H1 (cell line): ENCODE measurements around the gene KLHDC8A. TPM values are rescaled to one million over a fixed set of nuclear protein-coding genes. Genes with fewer than 3 reads are reported as not detected.

Experiments
- CTCF ChIA-PET: fragments of 300-600 bp; sonication (Branson Sonifier 250); formaldehyde crosslinking; loops from one replicate; lab custom pipeline; 2021; ENCODE audit not compliant: partially characterized antibody; lab: Charles Lee
- POLR2A ChIA-PET: fragments of 300-600 bp; sonication (Branson Sonifier 250); formaldehyde crosslinking; loops from one replicate; lab custom pipeline; 2021; ENCODE audit warnings: inconsistent platforms; ENCODE audit not compliant: partially characterized antibody; lab: Charles Lee
- DNase-seq, 2 experiments: peaks; one replicate each; pipeline versions ENCODE4 v3.0.0 to v3.0.0-alpha.2; 2010 to 2022; ENCODE audit warnings: low spot score in 2 of 2, low read depth in 1 of 2, mixed read lengths in 1 of 2
- FAIRE-seq: peaks from 2 replicates; lab custom pipeline; 2011; peaks lifted over from hg19 to GRCh38; lab: Jason Lieb, UNC
- H2AFZ ChIP-seq: 2 replicates; pipeline ENCODE4 v1.8.1; 2012; ENCODE audit warnings: low read length, inconsistent platforms
- H2AK5ac ChIP-seq: 2 replicates; pipeline ENCODE4 v1.6.1; 2013; ENCODE audit warnings: low read depth, low read length
- H2BK120ac ChIP-seq: replicated peaks from 2 replicates; pipeline ENCODE3; 2013; ENCODE audit warnings: low read depth, low read length, inconsistent platforms
- H2BK12ac ChIP-seq: 2 replicates; pipeline ENCODE4 v1.6.1; 2013; ENCODE audit warnings: low read depth, low read length
- H2BK15ac ChIP-seq: 2 replicates; pipeline ENCODE4 v1.6.1; 2013; ENCODE audit warnings: low read length
- H2BK20ac ChIP-seq: 2 replicates; pipeline ENCODE4 v1.6.1; 2013; ENCODE audit warnings: low read length
- H2BK5ac ChIP-seq: 2 replicates; pipeline ENCODE4 v1.6.1; 2013; ENCODE audit warnings: low read depth, low read length
- H3K14ac ChIP-seq: 2 replicates; pipeline ENCODE4 v1.6.1; 2013; ENCODE audit warnings: inconsistent platforms; ENCODE audit not compliant: insufficient read length
- H3K18ac ChIP-seq: 2 replicates; pipeline ENCODE4 v1.6.1; 2013; ENCODE audit warnings: low read length; ENCODE audit errors: extremely low read depth
- H3K23ac ChIP-seq: 2 replicates; pipeline ENCODE4 v1.6.1; 2013; ENCODE audit warnings: inconsistent platforms; ENCODE audit not compliant: insufficient read length
- H3K23me2 ChIP-seq: 2 replicates; pipeline ENCODE4 v1.6.1; 2013; ENCODE audit warnings: low read depth, low read length
- H3K27ac ChIP-seq: 2 replicates; pipeline ENCODE4 v1.6.1; 2011; ENCODE audit warnings: low read depth, low read length, inconsistent platforms
- H3K27me3 ChIP-seq, 4 experiments: replicated peaks in 1 of 4; 1 replicate in 1 of 4; 2 replicates in 3 of 4; pipeline versions ENCODE4 v1.6.1 to v1.8.1; 2011 to 2013; ENCODE audit warnings: low read length in 3 of 4, mild to moderate bottlenecking in 3 of 4, inconsistent platforms in 2 of 4, mixed read lengths in 2 of 4, moderate library complexity in 1 of 4; ENCODE audit not compliant: control insufficient read depth in 3 of 4, insufficient read depth in 3 of 4; ENCODE audit errors: extremely low read depth in 1 of 4
- H3K36me3 ChIP-seq, 4 experiments: 2 replicates each; pipeline versions ENCODE4 v1.6.1 to v1.8.1; 2011 to 2013; ENCODE audit warnings: mild to moderate bottlenecking in 4 of 4, low read length in 3 of 4, moderate library complexity in 2 of 4, control low read depth in 1 of 4, inconsistent platforms in 1 of 4; ENCODE audit not compliant: insufficient read depth in 4 of 4, control insufficient read depth in 2 of 4
- H3K4ac ChIP-seq: replicated peaks from 2 replicates; pipeline ENCODE3; 2013; ENCODE audit warnings: low read length, low read depth, mixed read lengths, inconsistent platforms; ENCODE audit not compliant: insufficient read length
- H3K4me1 ChIP-seq, 4 experiments: replicated peaks in 1 of 4; 1 replicate in 1 of 4; 2 replicates in 3 of 4; pipeline versions ENCODE4 v1.6.1 to v1.8.1; 2011 to 2013; ENCODE audit warnings: low read length in 3 of 4, inconsistent platforms in 2 of 4, mixed read lengths in 1 of 4; ENCODE audit not compliant: insufficient read depth in 4 of 4, control insufficient read depth in 3 of 4
- H3K4me2 ChIP-seq, 2 experiments: 2 replicates each; pipeline versions ENCODE4 v1.6.1 to v1.8.1; 2011 to 2013; ENCODE audit warnings: low read depth in 2 of 2, low read length in 2 of 2, control low read depth in 1 of 2, inconsistent platforms in 1 of 2, mild to moderate bottlenecking in 1 of 2; ENCODE audit not compliant: insufficient read depth in 1 of 2
- H3K4me3 ChIP-seq, 4 experiments: fragments of 200-600, 300-600 bp in 1 of 4; sonication (generic), shearing (Covaris generic), sonication (Bioruptor Twin) in 1 of 4; 2 replicates each; pipeline versions ENCODE4 v1.5.1 to v1.8.1; 2011 to 2016; ENCODE audit warnings: low read length in 4 of 4, low read depth in 3 of 4, control low read depth in 2 of 4, inconsistent platforms in 2 of 4, mild to moderate bottlenecking in 2 of 4, mixed read lengths in 1 of 4, moderate library complexity in 1 of 4; ENCODE audit not compliant: insufficient read depth in 2 of 4; ENCODE audit errors: extremely low read depth in 1 of 4
- H3K56ac ChIP-seq: replicated peaks from 2 replicates; pipeline ENCODE3; 2013; ENCODE audit warnings: low read depth, mild to moderate bottlenecking, mixed read lengths, low read length, inconsistent platforms; ENCODE audit not compliant: insufficient read length
- H3K79me1 ChIP-seq: 2 replicates; pipeline ENCODE4 v1.6.1; 2013; ENCODE audit warnings: low read depth, low read length, control low read depth
- H3K79me2 ChIP-seq, 2 experiments: 2 replicates each; pipeline versions ENCODE4 v1.6.1 to v1.8.1; 2012 to 2013; ENCODE audit warnings: low read length in 2 of 2, mild to moderate bottlenecking in 2 of 2, inconsistent platforms in 1 of 2; ENCODE audit not compliant: insufficient read depth in 2 of 2, control insufficient read depth in 1 of 2
- H3K9ac ChIP-seq, 4 experiments: replicated peaks in 1 of 4; 1 replicate in 1 of 4; 2 replicates in 3 of 4; pipeline versions ENCODE4 v1.6.1 to v1.8.1; 2011 to 2013; ENCODE audit warnings: low read depth in 3 of 4, low read length in 3 of 4, control low read depth in 2 of 4, mild to moderate bottlenecking in 2 of 4, moderate library complexity in 2 of 4, inconsistent platforms in 1 of 4; ENCODE audit errors: extremely low read depth in 1 of 4
- H3K9me3 ChIP-seq, 2 experiments: 2 replicates each; pipeline versions ENCODE4 v1.6.1 to v1.8.1; 2012 to 2013; ENCODE audit warnings: mild to moderate bottlenecking in 2 of 2, moderate library complexity in 2 of 2, control low read depth in 1 of 2, inconsistent platforms in 1 of 2, low read depth in 1 of 2, low read length in 1 of 2, mixed read lengths in 1 of 2; ENCODE audit not compliant: insufficient read depth in 2 of 2
- H4K20me1 ChIP-seq, 2 experiments: replicated peaks in 1 of 2; 2 replicates each; pipeline versions ENCODE3 to v1.8.1; 2011 to 2013; ENCODE audit warnings: inconsistent platforms in 2 of 2, low read length in 2 of 2, mild to moderate bottlenecking in 1 of 2; ENCODE audit not compliant: insufficient read depth in 2 of 2, control insufficient read depth in 1 of 2
- H4K5ac ChIP-seq: 2 replicates; pipeline ENCODE4 v1.6.1; 2013; ENCODE audit warnings: low read length, low read depth, mixed read lengths, inconsistent platforms; ENCODE audit not compliant: insufficient read length
- H4K8ac ChIP-seq: 2 replicates; pipeline ENCODE4 v1.8.0; 2013; ENCODE audit warnings: mild to moderate bottlenecking, moderate library complexity, low read length, inconsistent platforms; ENCODE audit not compliant: insufficient read depth; ENCODE audit errors: extremely low read depth
- H4K91ac ChIP-seq: replicated peaks from 2 replicates; pipeline ENCODE3; 2013; ENCODE audit warnings: low read length, mixed read lengths, inconsistent platforms; ENCODE audit not compliant: insufficient read length
- ASH2L ChIP-seq: fragments of 200-600, 300-600 bp; sonication (generic); IDR thresholded peaks from one replicate; pipeline ENCODE4 v1.7.1; 2017; ENCODE audit warnings: low read length
- CTCF ChIP-seq, 3 experiments: IDR thresholded peaks; 1 replicate in 2 of 3; 2 replicates in 1 of 3; pipeline versions ENCODE4 v1.5.1 to v1.6.1; 2011; ENCODE audit warnings: low read length in 3 of 3, mild to moderate bottlenecking in 3 of 3, inconsistent platforms in 2 of 3, low read depth in 1 of 3, moderate library complexity in 1 of 3; ENCODE audit not compliant: insufficient read depth in 1 of 3; ENCODE audit errors: control extremely low read depth in 1 of 3
- JUN ChIP-seq: IDR thresholded peaks from 2 replicates; pipeline ENCODE4 v1.6.1; 2011; ENCODE audit warnings: low read depth, mild to moderate bottlenecking, improper control_type of control experiment, low read length
- JUND ChIP-seq: IDR thresholded peaks from 2 replicates; pipeline ENCODE4 v1.6.1; 2011; ENCODE audit warnings: mild to moderate bottlenecking, improper control_type of control experiment, low read length
- SIN3A ChIP-seq, 2 experiments: IDR thresholded peaks in 1 of 2; conservative IDR thresholded peaks in 1 of 2; 2 replicates each; pipeline ENCODE4 v1.6.1; 2011 to 2012; ENCODE audit warnings: low read length in 2 of 2, improper control_type of control experiment in 1 of 2, low read depth in 1 of 2, mild to moderate bottlenecking in 1 of 2
- WGBS, 2 experiments: shearing (Covaris generic) in 1 of 2; methylation state at CpG; one replicate each; pipeline versions ENCODE4 v1.1.6 to v1.1.7; 2013 to 2015; ENCODE audit warnings: low lambda C conversion rate in 2 of 2, mixed read lengths in 2 of 2, inconsistent platforms in 1 of 2, low coverage in 1 of 2, missing lambda C conversion rate in 1 of 2; ENCODE audit not compliant: insufficient replicate concordance in 2 of 2, insufficient coverage in 1 of 2, insufficient read length in 1 of 2; ENCODE audit errors: extremely low coverage in 1 of 2, missing lambda C conversion rate in 1 of 2; 5-methylcytosine and 5-hydroxymethylcytosine counted together
- polyA plus RNA-seq, 7 experiments: library from polyadenylated mRNA; depleted of rRNA in 3 of 7; stranded (reverse) in 5 of 7; unstranded in 2 of 7; fragments of >200 nt in 5 of 7; fragments of 200-250 nt in 2 of 7; gene quantifications; 1 replicate in 5 of 7; 2 replicates in 1 of 7; 4 replicates in 1 of 7; pipeline versions ENCODE4 v1.2.1 to v1.2.3, GENCODE V29; 2011 to 2013; ENCODE audit warnings: missing spikeins in 2 of 7, mixed read lengths in 2 of 7
- total RNA-seq: library from RNA; stranded (reverse); fragmentation: NEBNext Ultra II Directional; extraction: Animal tissue kit (Norgen Biotek cat#: 25700); gene quantifications from 2 replicates; pipeline ENCODE4 v1.2.1, GENCODE V29; 2021

KLHDC8A gene
- total and polyA plus RNA-seq, 2 of the 8 experiments (the other 6 are each of a cell fraction or from before 2014, with no cell fraction given), result 1.9 to 3.4 TPM

- Histone ChIP-seq H2AK5ac (no peak overlapping the region), H3K4me3 (no peak overlapping the region), H4K5ac (no peak overlapping the region), H3K9me3 (no peaks in the 10 kb centered on the region), H3K79me1 (no peaks in the 10 kb centered on the region), H2BK15ac (no peak overlapping the region), H3K9ac (no peak overlapping the region), H2AFZ (no peak overlapping the region), H4K91ac (no peak overlapping the region), H2BK120ac (no peak overlapping the region), H3K23me2 (no peaks in the 10 kb centered on the region), H2BK12ac (no peak overlapping the region), H3K4me2 (no peak overlapping the region; a peak in 1 of 4 replicates), H3K4me1 (peaks cover 6 to 24% (median 12%) of the 10 kb centered on the region in 4 experiments), H2BK5ac (no peak overlapping the region), H4K20me1 (no peaks in the 10 kb centered on the region), H3K36me3 (no peaks in the 10 kb centered on the region), H4K8ac (no peak overlapping the region), H3K4ac (no peak overlapping the region), H3K14ac (no peak overlapping the region), H2BK20ac (no peak overlapping the region), H3K18ac (no peak overlapping the region), H3K56ac (no peak overlapping the region), H3K79me2 (no peaks in the 10 kb centered on the region), H3K23ac (no peak overlapping the region), H3K27me3 (no peaks in the 10 kb centered on the region), H3K27ac (no peak overlapping the region)
- POLR2A ChIA-PET, result interaction anchor here (1.2 kb wide), 1 partner anchor 42 kb away, joined by 3 read pairs; no protein-coding TSS in a partner anchor
- DNase-seq (no peak), FAIRE-seq (no peak)
- 87% methylated on average over 3 of the region's 3 CpGs; no CpG with 5 or more reads in 1 of the 2 experiments for WGBS, 2 experiments
- CTCF ChIA-PET, result interaction anchor here (1.2 to 67.1 kb wide), 6 partner anchors 15 to 128 kb away, joined by 4 to 2424 read pairs (median 30); no protein-coding TSS in a partner anchor
- TF ChIP-seq JUN, result no peak
- TF ChIP-seq SIN3A (conservative IDR thresholded peaks at IDR 0.05 in 1 of 2, IDR thresholded peaks at IDR 0.05 in 1 of 2; ENCODE audit: low read depth in 1 of 2, low read length in 2 of 2), result no peak
- TF ChIP-seq JUND, result no peak
- no peak for TF ChIP-seq ASH2L
- TF ChIP-seq CTCF (IDR thresholded peaks at IDR 0.05; ENCODE audit: control extremely low read depth in 1 of 3, insufficient read depth in 1 of 3, low read depth in 1 of 3, low read length in 3 of 3), result no peak
Measured at GRCh38 chr1:205357567-205357966, 845 bp upstream of the KLHDC8A start.
